Loucy (cell line): Measurements from ENCODE around the gene C2orf49.

Source experiments
- CTCF ChIP-seq: fragments of 200-600 bp; sonication (generic); conservative IDR thresholded peaks from 2 replicates; pipeline ENCODE4 v1.5.1; 2014; ENCODE audit warnings: mild to moderate bottlenecking, antibody characterized with exemption, low read length
- EZH2phosphoT487 ChIP-seq: fragments of 200-600 bp; IDR thresholded peaks from 2 replicates; pipeline ENCODE4 v1.6.1; 2018; ENCODE audit warnings: antibody characterized with exemption, mild to moderate bottlenecking, moderate library complexity, borderline replicate concordance

GRCh38 chr2:105335469-105335868, 1.9 kb upstream of the C2orf49 start:
- TF ChIP-seq CTCF (no peak), EZH2phosphoT487 (no peak)
